ENCODE measurements around the gene CHGA.

The CHGA gene

DNA sequence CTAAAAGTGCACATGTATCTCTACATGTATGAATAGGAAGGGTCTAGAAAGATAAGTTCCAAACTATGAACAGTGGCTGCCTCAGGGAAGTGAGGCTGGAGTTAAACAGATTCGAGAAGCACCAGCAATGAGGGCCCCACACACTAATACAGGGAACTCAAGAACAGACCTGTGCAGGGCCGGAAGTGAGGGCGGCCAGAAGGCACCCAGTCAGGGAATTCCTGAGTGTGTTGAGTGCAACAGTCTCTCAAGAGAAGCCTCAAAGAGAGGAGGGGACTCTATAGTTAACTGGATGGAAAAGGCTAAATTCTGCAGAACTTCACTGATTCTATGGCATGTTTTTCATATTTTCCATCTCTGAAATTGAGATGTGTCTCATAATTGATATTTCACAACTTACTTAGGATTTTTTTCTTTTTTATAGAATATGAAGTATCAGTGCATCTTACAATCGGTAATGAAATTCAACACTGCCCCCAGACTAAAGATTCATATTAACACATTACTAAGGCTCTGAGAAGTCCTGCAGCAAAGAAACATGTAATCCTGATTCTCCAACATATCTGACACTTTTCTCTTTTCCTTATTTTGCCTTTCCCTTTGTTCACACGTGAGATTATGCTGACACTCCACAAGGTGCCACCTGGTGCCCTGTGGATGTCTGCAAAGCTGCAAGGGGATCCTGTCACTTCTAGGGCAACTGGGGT, 61.3 kb downstream of the CHGA start:
- DNase-seq: no peak

Data from stimulated activated naive CD4-positive, alpha-beta T cell (primary cell).